ENCODE data around the gene HAVCR1. TPM values are rescaled to one million over a fixed set of nuclear protein-coding genes. Genes with fewer than 3 reads are reported as not detected.
"Not testable (repeated sequence)": the region's sequence is repeated elsewhere in the genome, so short reads cannot be mapped to it uniquely, and the experiment has no call there.

The HAVCR1 gene
- total and polyA plus RNA-seq, 8 donors = 0.18 TPM; not detected in 7

- Histone ChIP-seq H3K4me3 (no peak overlapping the region), H3K36me3 (no peaks in the 10 kb centered on the region), H3K4me1 (no peaks in the 10 kb centered on the region), H3K27ac (no peak overlapping the region), H3K27me3 (no peaks in the 10 kb centered on the region), H3K9me3 (no peaks in the 10 kb centered on the region)
- no peak for TF ChIP-seq CTCF (IDR thresholded peaks at IDR 0.05)
- FAIRE-seq (no peak), DNase-seq (no peak), ATAC-seq (no peak)
- WGBS, 2 donors = 84 to 89% methylated on average over 2 of the region's 2 CpGs
- intact Hi-C loops (cut with DNase I) = no loop called here
Observed at GRCh38 chr5:157066080-157066479, 7.2 kb upstream of the HAVCR1 start.

DNA sequence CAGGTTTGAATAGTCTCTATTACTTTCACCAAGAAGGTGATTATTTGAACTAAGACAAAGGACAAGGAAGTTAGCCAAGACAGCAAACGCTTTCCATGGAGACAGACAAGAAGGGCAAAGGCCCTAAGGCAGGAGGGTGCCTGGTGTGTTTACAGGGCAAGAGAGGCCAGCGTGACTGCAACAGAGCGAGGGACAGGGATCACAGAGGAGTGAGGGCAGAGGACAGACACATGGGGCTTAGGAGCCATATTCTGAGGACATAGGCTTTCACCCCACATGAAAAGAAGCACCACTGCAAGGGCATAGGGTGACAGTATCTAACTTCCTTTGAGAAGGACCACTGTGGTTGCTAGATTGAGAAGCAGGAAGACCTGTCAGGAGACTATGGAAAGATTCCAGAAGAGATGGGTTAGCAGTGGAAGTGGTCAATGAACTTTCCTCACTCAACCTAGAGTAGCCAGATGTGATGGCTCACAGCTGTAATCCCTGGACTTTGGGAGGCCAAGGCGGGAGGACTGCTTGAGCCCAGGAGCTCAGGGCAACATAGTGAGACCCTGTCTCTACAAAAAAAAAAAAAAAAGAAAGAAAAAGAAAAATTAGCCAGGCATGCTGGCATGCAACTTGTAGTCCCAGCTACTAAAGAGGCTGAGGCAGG lies 5.0 kb upstream of the HAVCR1 start:
- no peak overlapping the region for H3K27ac ChIP-seq

DNA sequence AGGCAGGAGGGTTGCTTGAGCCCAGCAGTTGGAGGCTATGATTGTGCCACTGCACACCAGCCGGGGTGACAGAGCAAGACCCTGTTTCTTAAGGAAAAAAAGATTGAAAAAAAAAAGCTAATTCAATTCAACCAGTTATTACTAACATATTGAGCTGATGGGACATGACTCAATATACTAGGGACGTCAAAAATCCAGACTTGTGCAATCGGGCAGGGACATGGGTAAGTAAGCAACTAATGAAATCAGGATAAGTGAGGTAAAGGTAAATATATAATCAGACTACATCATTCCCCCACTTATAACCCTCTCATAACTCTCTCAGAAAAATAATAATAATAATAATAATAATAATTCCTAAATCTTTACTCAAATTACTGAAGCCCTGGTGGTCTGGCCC lies 975 bp upstream of the HAVCR1 start:
- Histone ChIP-seq H3K4me3 (no peak overlapping the region), H3K27ac (no peak overlapping the region), H3K36me3 (no peaks in the 10 kb centered on the region), H3K27me3 (no peaks in the 10 kb centered on the region), H3K4me1 (peaks cover 0 to 5% (median 0%) of the 10 kb centered on the region in 3 donors), H3K9me3 (no peaks in the 10 kb centered on the region)
- no peak for DNase-seq
- intact Hi-C loops (cut with DNase I) = no loop called here
- 86 to 87% methylated on average over 3 of the region's 3 CpGs for WGBS, 2 donors
- peak in 1 of 4 donors; percentile 36 for ATAC-seq
- no peak for FAIRE-seq
- TF ChIP-seq CTCF (IDR thresholded peaks at IDR 0.05) = no peak

More for the DNA sequence above, 5.0 kb upstream of the HAVCR1 start:
- DNase-seq (no peak), ATAC-seq (no peak), FAIRE-seq (no peak)
- intact Hi-C loops (cut with DNase I) = no loop called here
- 78 to 86% methylated on average over 4 of the region's 4 CpGs for WGBS, 2 donors
- H3K4me3 ChIP-seq = no peak overlapping the region
- TF ChIP-seq CTCF (IDR thresholded peaks at IDR 0.05) = no peak
- H3K4me1 ChIP-seq = peaks cover 0 to 2% (median 0%) of the 10 kb centered on the region in 3 donors
- H3K27me3 ChIP-seq = no peaks in the 10 kb centered on the region
- no peaks in the 10 kb centered on the region for H3K36me3 ChIP-seq
- no peaks in the 10 kb centered on the region for H3K9me3 ChIP-seq

DNA sequence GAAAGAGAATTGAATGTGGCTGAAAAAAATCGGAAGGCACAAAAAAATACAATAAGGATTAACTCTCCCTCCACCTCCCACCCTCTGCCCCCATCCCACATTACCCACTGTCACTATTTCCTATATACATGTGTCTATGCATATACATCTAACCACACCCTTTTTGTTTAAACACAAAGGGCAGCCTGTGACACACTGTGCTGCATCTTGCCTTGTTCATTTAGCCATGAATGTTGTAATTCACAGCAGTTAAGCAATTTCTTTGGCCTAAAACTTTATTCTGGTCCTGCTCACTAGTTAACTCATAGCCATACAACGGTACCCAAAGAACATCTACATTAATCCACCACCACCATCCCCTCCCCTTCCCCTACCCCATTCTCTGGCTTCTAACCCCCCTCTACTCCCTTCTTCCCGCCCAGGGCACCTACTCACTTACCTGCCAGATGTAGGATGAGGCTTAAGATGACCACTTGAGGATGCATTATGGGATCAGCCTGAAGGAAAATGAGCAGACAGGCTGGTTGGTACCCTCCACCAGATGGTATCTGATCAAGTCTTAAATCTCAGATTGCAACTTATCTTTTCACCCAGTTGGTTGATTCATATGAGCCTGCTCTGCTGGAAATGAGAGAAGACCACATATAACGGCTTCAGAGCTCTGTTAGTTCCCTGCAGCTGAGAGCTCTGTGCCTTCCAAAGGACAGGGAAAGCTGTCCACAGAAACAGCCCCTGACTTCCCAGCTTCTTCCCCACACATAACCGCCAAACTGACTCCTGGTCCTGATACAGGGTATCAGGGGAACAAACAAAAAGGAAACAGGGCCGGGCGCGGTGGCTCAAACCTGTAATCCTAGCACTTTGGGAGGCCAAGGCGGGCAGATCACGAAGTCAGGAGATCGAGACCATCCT lies 1.2 kb downstream of the HAVCR1 start:
- FAIRE-seq = no peak
- no peak overlapping the region for H3K27ac ChIP-seq

DNA sequence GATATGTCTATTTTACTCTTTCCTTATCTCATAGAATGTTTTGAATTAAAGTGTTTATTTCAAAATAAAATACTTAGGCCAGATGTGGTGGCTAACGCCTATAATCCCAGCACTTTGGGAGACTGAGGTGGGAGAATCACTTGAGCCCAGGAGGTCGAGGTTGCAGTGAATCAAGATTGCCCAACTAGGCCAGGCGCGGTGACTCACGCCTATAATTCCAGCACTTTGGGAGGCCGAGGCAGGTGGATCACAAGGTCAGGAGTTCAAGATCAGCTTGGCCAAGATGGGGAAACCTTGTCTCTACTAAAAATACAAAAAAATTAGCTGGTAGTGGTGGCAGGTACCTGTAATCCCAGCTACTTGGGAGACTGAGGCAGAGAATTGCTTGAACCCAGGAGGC lies 2.1 kb downstream of the HAVCR1 start:
- H3K4me3 ChIP-seq; FAIRE-seq; intact Hi-C loops (cut with DNase I): not testable (repeated sequence)

More for the DNA sequence above, 1.2 kb downstream of the HAVCR1 start:
- WGBS, 2 donors = 87 to 90% methylated on average over 11 of the region's 11 CpGs
- Histone ChIP-seq H3K4me1 (peaks cover 0 to 5% (median 0%) of the 10 kb centered on the region in 3 donors), H3K36me3 (no peaks in the 10 kb centered on the region), H3K27me3 (no peaks in the 10 kb centered on the region), H3K9me3 (no peaks in the 10 kb centered on the region), H3K4me3 (no peak overlapping the region)
- TF ChIP-seq CTCF (IDR thresholded peaks at IDR 0.05) = no peak
- intact Hi-C loops (cut with DNase I) = no loop called here
- DNase-seq = no peak
- no peak for ATAC-seq

More for the DNA sequence above, 2.1 kb downstream of the HAVCR1 start:
- not testable (repeated sequence) for H3K4me1 ChIP-seq, H3K9me3 ChIP-seq, H3K27me3 ChIP-seq, ATAC-seq, H3K27ac ChIP-seq, H3K36me3 ChIP-seq, DNase-seq
- WGBS, 2 donors = 83 to 95% methylated on average over 6 of the region's 6 CpGs
